OCI-LY1 (cell line): ENCODE results near the gene GTF3C1.

ENCODE experiments used
- H2AFZ ChIP-seq: fragments of 200-600 bp; sonication (generic), shearing (Covaris generic); 2 replicates; pipeline ENCODE4 v1.6.0; 2014; ENCODE audit warnings: antibody characterized with exemption, mild to moderate bottlenecking, low read length
- H3F3A ChIP-seq: fragments of 200-600 bp; sonication (generic), shearing (Covaris generic); 2 replicates; pipeline ENCODE4 v1.6.0; 2014; ENCODE audit warnings: mild to moderate bottlenecking, antibody characterized with exemption, low read length, moderate library complexity; ENCODE audit not compliant: insufficient read depth
- H3K27ac ChIP-seq: fragments of 200-600 bp; sonication (generic); 2 replicates; pipeline ENCODE4 v1.5.1; 2014; ENCODE audit warnings: low read length, mixed run types, mild to moderate bottlenecking, low read depth; ENCODE audit not compliant: poor library complexity, severe bottlenecking
- H3K27me3 ChIP-seq: fragments of 200-600 bp; sonication (generic); 2 replicates; pipeline ENCODE4 v1.6.0; 2014; ENCODE audit warnings: antibody characterized with exemption, mild to moderate bottlenecking, low read length, moderate library complexity; ENCODE audit not compliant: insufficient read depth
- H3K36me3 ChIP-seq: fragments of 200-600 bp; sonication (generic); 2 replicates; pipeline ENCODE4 v1.6.1; 2014; ENCODE audit warnings: mild to moderate bottlenecking, antibody characterized with exemption, low read length, moderate library complexity, mixed read lengths; ENCODE audit not compliant: insufficient read depth
- H3K4me1 ChIP-seq: fragments of 200-600 bp; sonication (generic); 2 replicates; pipeline ENCODE4 v1.5.1; 2014; ENCODE audit warnings: mild to moderate bottlenecking, low read length, moderate library complexity; ENCODE audit not compliant: insufficient read depth, severe bottlenecking
- H3K4me2 ChIP-seq: fragments of 200-600 bp; sonication (generic), shearing (Covaris generic); 2 replicates; pipeline ENCODE4 v1.6.1; 2014; ENCODE audit warnings: low read length
- H3K4me3 ChIP-seq: fragments of 200-600 bp; sonication (generic); 2 replicates; pipeline ENCODE4 v1.5.1; 2014; ENCODE audit warnings: low read length, low read depth, mild to moderate bottlenecking, mixed read lengths; ENCODE audit not compliant: poor library complexity, severe bottlenecking
- H3K79me2 ChIP-seq: fragments of 200-600 bp; shearing (Covaris generic); 2 replicates; pipeline ENCODE4 v1.6.1; 2016; ENCODE audit warnings: mixed run types, low read length, mixed read lengths; ENCODE audit not compliant: insufficient read depth
- H3K9ac ChIP-seq: fragments of 200-600 bp; sonication (generic), shearing (Covaris generic); 2 replicates; pipeline ENCODE4 v1.6.1; 2014; ENCODE audit warnings: mild to moderate bottlenecking, low read length, mixed read lengths
- H3K9me2 ChIP-seq: fragments of 200-600 bp; sonication (generic), shearing (Covaris generic); 2 replicates; pipeline ENCODE4 v1.6.1; 2014; ENCODE audit warnings: low read depth, mild to moderate bottlenecking, low read length, mixed read lengths
- H3K9me3 ChIP-seq: fragments of 200-600 bp; shearing (Covaris generic); 2 replicates; pipeline ENCODE4 v1.6.1; 2014; ENCODE audit warnings: low read length, mixed read lengths
- H4K20me1 ChIP-seq: fragments of 200-600 bp; sonication (generic), shearing (Covaris generic); 2 replicates; pipeline ENCODE4 v1.6.0; 2016; ENCODE audit warnings: mild to moderate bottlenecking, low read length; ENCODE audit not compliant: insufficient read depth
- CTCF ChIP-seq: fragments of 200-600 bp; sonication (generic), shearing (Covaris generic); IDR thresholded peaks from 2 replicates; pipeline ENCODE4 v1.5.1; 2017; ENCODE audit warnings: mild to moderate bottlenecking, antibody characterized with exemption, low read length, moderate library complexity, mixed read lengths
- EZH2 ChIP-seq: fragments of 200-600 bp; sonication (generic), shearing (Covaris generic); IDR thresholded peaks from 2 replicates; pipeline ENCODE4 v1.8.0; 2017; ENCODE audit warnings: borderline replicate concordance, mixed run types, mild to moderate bottlenecking, antibody characterized with exemption, low read length, moderate library complexity, mixed read lengths

GTF3C1 gene

GRCh38 chr16:27460663-27461482 lies 88.8 kb downstream of the GTF3C1 start:
- Histone ChIP-seq H3K4me2 (no peak overlapping the region), H3K9ac (no peak overlapping the region), H3K4me3 (no peak overlapping the region), H3K4me1 (no peaks in the 10 kb centered on the region), H3K9me2 (no peaks in the 10 kb centered on the region), H2AFZ (no peak overlapping the region), H3K27me3 (no peaks in the 10 kb centered on the region), H3K27ac (no peak overlapping the region), H3K79me2 (no peaks in the 10 kb centered on the region), H3K36me3 (peaks cover 45% of the 10 kb centered on the region), H4K20me1 (no peaks in the 10 kb centered on the region), H3K9me3 (no peaks in the 10 kb centered on the region), H3F3A (no peaks in the 10 kb centered on the region)
- no peak for TF ChIP-seq EZH2
- no peak for TF ChIP-seq CTCF

GRCh38 chr16:27460213-27460612 lies 89.5 kb downstream of the GTF3C1 start:
- Histone ChIP-seq H3K9ac (no peak overlapping the region), H3F3A (no peaks in the 10 kb centered on the region), H3K4me2 (no peak overlapping the region), H3K36me3 (peaks cover 39% of the 10 kb centered on the region), H4K20me1 (no peaks in the 10 kb centered on the region), H2AFZ (no peak overlapping the region), H3K4me3 (no peak overlapping the region), H3K9me2 (no peaks in the 10 kb centered on the region), H3K27ac (no peak overlapping the region), H3K4me1 (no peaks in the 10 kb centered on the region), H3K9me3 (no peaks in the 10 kb centered on the region), H3K27me3 (no peaks in the 10 kb centered on the region), H3K79me2 (no peaks in the 10 kb centered on the region)
- TF ChIP-seq EZH2 (no peak), CTCF (no peak)

GRCh38 chr16:27458987-27459688 lies 90.6 kb downstream of the GTF3C1 start:
- H3K4me3 ChIP-seq, result no peak overlapping the region
- no peaks in the 10 kb centered on the region for H4K20me1 ChIP-seq
- no peaks in the 10 kb centered on the region for H3K4me1 ChIP-seq
- H3K36me3 ChIP-seq, result peaks cover 28% of the 10 kb centered on the region
- no peak overlapping the region for H3K27ac ChIP-seq
- no peak overlapping the region for H2AFZ ChIP-seq
- no peak overlapping the region for H3K9ac ChIP-seq
- no peaks in the 10 kb centered on the region for H3K9me3 ChIP-seq
- H3K9me2 ChIP-seq, result no peaks in the 10 kb centered on the region
- H3K79me2 ChIP-seq, result no peaks in the 10 kb centered on the region
- TF ChIP-seq CTCF, result no peak
- TF ChIP-seq EZH2, result no peak
- H3K27me3 ChIP-seq, result no peaks in the 10 kb centered on the region
- H3K4me2 ChIP-seq, result no peak overlapping the region
- H3F3A ChIP-seq, result no peaks in the 10 kb centered on the region
